ENCODE results near the gene MTUS2. TPM values are rescaled to one million over a fixed set of nuclear protein-coding genes. Genes with fewer than 3 reads are reported as not detected.

MTUS2 gene
- total RNA-seq, result 11.2 TPM

GRCh38 chr13:28820099-28821051 is at the start of gene MTUS2:
Gene MTUS2 (plus strand): TSS chr13:28820339.
- peak; percentile 14 for DNase-seq

DNA sequence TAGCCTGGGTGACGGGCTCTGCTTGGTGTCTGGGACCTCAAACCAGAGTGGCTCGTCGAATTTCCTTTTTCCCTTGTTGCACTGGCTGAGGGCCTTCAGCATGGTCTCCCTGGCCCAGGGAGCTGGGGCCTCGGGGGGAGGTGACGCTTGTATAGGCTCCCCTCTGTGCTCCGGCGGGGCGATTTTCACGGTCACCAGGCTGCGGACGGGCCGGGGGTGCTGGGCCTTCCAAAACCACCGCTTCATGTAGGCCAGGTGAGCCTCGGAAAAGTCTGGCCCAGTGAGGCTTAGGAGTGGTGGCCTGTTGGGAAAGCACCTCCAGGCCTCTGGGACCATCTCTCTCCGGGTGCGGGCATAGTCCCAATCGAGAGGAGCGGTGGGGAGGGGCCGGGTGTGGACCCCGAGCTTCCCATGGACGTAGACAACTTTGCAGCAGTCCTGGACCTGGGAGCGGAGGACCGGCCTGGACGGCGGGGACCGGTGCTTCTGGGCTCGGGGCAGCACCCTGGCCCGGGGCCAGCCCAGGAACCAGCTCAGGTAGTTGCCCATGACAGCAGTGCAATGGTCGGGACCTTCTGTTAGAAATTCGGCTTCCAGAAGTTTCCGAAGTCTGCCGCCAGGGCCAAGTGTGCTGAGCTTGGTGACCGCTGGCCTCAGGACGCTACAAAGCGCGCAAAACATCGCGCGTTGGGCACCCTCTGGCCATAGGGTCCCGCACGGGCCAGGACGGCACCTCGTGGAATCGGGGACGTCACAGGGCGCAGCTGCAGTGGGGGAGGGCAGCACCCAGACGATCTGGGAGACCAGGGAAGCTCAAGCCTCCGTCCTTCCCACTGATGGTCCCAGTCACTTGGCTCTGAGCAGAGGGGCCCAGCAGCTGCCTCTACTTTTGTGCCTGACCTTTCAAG is 41.6 kb upstream of the MTUS2 start:
- no peak for DNase-seq

DNA sequence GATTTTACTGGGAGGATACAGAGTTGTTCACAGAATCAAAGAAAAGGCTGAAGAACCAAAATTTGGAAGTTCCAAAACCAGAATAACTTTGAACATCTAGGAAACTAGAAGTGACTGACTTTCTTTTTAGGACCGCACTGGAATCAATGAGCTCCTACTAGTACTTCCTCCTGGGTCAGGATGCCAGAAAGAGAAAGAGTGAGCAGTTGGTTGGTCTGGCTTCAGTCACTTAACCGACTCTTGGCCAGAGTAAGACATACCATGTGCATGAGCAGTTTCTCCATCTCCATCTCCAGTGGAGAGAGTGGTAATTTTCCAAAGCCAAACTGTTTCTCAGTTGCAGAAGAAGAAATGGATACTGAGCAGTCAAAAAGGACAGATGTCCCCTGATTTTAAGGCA is 27.1 kb upstream of the MTUS2 start:
- DNase-seq, result peak; percentile 9

GRCh38 chr13:28794396-28794795 is 25.7 kb upstream of the MTUS2 start:
- DNase-seq, result no peak

DNA sequence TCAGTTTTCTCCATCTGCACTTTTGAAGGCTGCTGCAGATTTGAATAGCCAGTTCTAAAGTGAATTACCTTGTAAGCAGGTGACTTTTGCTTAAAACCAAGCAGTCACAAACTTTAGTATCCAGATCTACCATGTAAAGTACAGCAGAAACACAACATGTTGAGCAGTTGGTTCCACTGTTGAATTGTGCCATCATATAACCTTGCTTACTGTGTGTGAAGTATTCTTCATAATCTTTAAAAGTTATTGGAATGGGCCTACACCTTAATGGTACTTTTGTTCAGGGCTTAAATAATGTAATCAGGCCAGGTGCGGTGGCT is 23.2 kb upstream of the MTUS2 start:
- no peak for DNase-seq

- DNase-seq, result peak; percentile 3
Measured at GRCh38 chr13:28805193-28805819, 14.8 kb upstream of the MTUS2 start.

- no peak for DNase-seq
Measured at GRCh38 chr13:28817204-28817603, 2.9 kb upstream of the MTUS2 start.

DNA sequence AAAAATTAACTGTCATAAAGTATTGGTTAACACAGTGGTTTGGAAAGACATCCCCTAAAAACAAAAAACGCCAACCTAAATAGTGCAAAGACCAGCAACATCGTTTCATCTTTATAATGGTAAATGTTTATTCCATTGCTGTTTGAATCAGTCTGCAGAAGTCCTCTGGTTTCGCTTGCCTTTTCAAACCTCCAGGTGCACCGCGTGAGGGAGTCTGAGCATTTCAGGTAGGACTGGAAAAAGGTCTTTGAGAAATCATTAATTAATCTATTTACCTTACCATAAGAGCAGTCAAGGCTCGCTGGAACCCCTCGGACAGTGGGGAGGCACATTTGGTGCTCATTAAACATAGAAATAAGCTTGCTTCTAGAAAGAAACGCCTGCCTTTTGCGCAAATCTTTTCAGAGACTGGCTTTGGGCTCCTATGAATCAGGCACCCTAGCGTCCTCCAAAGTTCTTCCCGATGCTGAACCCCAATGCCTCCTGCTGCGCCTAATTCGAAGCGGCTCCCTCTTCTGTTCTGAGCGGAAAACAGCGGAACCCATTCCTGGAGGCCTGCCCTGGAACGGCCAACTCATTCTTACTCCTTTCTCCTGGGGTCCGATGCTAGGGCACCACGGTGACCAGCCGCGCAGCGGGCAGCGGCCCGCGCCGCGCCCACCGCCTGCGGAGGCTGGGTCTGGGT is 951 bp upstream of the MTUS2 start:
- peak; percentile 32 for DNase-seq

- peak; percentile 75 for DNase-seq
Measured at GRCh38 chr13:28819735-28820098, 422 bp upstream of the MTUS2 start.

DNA sequence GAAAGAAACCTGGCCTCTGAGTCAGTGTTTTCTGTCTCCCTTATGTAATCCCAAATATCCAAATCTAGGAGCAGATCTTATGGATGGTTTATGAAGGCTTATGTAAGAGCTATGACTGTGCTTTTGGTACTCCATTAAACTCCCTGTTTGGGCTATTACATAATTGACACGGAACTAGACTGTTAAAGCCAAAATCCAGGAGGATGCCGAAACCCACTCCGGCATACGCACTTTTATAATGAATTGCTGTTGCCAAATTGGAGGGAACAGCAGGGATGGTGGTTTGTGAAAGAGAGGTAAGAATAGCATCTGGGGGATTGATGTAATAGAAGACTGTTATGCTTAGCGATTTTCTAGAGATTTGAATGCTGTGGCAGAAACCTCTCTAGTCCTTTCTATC is 2.0 kb downstream of the MTUS2 start:
- DNase-seq, result no peak

DNA sequence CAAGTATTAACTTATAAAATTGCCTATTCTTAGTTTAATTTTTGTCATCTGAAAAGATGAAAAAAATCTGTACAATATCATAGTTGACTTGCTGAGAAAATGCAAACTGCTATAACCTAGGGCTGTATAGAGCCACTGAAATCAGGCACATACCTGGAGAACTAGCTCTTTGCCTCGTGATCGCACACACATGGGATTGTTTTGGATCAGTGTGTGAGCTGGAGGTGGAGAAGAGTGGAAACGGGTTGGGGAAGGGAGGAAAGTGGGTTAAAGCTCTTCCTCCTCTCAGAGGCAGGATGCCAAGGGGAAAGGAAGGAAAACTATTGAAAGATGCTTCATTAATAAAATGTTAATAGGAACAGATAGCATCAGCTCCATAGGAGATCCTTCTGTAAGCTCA is 2.7 kb downstream of the MTUS2 start:
- DNase-seq, result no peak

DNA sequence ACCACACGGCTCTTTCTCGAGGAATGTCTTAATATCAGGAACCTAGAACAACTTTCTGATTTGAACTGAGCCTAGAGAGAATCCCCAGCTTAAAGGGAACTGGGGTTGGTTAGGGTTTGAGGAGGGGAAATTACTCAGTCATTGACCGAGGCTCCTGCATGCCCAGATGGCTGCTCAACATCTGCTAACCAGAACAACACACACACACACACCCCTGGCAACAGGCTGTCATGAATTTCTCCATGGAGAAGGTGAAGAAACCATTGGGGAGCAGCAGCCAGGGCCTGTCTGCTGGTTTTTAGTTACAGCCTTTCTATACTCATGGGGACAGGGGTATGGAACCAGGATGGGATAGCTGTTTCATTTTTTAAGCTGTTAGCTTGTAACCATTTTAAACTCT is 5.2 kb downstream of the MTUS2 start:
- no peak for DNase-seq

GRCh38 chr13:28826368-28826767 is 6.2 kb downstream of the MTUS2 start:
- DNase-seq, result no peak

GRCh38 chr13:28830580-28830979 is 10.4 kb downstream of the MTUS2 start:
- DNase-seq, result no peak

- no peak for DNase-seq
Measured at GRCh38 chr13:28831117-28831516, 11.0 kb downstream of the MTUS2 start.

DNA sequence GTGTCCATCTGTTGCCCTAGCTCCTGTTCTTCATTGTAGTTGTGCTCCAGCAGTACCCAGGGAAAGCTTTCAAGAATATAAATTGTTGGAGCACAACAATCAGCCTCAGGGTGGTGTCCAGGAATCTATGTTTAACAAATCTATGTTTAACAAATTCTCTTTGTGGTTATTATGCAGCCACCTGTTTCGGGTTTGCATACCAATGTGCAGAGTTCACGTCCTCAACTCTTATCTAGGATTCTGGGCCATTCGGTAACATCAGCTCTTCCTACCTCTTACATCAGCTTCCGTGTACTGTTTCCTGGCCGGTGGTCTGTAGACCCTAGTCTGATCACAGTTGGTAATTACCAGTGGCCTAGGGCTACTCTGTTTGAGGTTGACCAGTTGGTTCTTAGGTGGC is 17.0 kb downstream of the MTUS2 start:
- DNase-seq, result no peak

GRCh38 chr13:28843639-28844038 is 23.5 kb downstream of the MTUS2 start:
- DNase-seq, result no peak

- DNase-seq, result no peak
Measured at GRCh38 chr13:28849441-28849840, 29.3 kb downstream of the MTUS2 start.

DNA sequence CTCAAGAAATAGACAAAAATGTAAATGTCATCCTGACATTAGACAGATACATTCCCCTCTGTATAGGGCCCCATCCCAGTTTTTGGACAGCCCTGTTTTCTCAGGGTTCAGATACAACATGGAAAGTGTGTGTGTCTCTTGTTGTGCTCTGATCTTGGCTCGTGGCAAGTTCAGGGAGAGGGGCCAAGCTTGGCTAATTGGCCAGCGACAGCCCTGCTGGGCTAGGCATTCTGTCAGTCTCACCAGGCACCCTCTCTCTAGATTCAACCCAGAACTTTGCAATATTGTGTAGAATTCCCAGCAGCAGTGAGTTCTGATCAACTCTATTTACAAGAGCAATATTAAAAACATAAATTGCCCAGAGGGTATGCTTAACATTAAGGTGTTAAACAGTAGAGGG is 30.1 kb downstream of the MTUS2 start:
- DNase-seq, result no peak

GRCh38 chr13:28851422-28851821 is 31.3 kb downstream of the MTUS2 start:
- no peak for DNase-seq

- no peak for DNase-seq
Measured at GRCh38 chr13:28854657-28855056, 34.5 kb downstream of the MTUS2 start.

- no peak for DNase-seq
Measured at GRCh38 chr13:28856287-28856686, 36.1 kb downstream of the MTUS2 start.

Data from tongue (tissue), 2 donors.